D721Med (cell line): ENCODE results near the gene NFASC.

Source experiments
- DNase-seq: peaks from one replicate; pipeline ENCODE4 v3.0.0; 2011; ENCODE audit warnings: low spot score; ENCODE audit not compliant: insufficient read length
- FAIRE-seq: peaks from 2 replicates; lab custom pipeline; 2011; peaks lifted over from hg19 to GRCh38; lab: Jason Lieb, UNC
- TF ChIP-seq, protein P1 (sequence below): IDR thresholded peaks from 2 replicates; pipeline ENCODE4 v1.5.1; 2012; ENCODE audit warnings: mild to moderate bottlenecking, control low read depth; ENCODE audit not compliant: insufficient read depth; ENCODE audit errors: missing control alignments

The NFASC gene

DNA sequence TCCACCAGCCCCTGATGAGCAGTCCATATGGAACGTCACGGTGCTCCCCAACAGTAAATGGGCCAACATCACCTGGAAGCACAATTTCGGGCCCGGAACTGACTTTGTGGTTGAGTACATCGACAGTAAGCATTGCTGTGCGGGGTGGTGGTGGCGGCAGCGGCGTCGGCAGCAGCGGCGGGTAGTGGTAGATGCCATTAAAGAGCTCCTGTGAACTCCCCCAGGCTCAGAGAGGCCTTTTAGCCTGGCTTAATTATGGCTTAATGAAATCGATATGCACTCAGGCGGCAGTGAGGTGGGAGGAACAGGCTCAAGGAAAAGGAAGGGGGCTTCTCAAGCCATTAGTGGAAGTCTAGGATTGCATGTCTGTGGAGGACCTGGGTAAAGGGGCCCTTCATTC is 130.5 kb downstream of the NFASC start:
- TF ChIP-seq, protein P1, sequence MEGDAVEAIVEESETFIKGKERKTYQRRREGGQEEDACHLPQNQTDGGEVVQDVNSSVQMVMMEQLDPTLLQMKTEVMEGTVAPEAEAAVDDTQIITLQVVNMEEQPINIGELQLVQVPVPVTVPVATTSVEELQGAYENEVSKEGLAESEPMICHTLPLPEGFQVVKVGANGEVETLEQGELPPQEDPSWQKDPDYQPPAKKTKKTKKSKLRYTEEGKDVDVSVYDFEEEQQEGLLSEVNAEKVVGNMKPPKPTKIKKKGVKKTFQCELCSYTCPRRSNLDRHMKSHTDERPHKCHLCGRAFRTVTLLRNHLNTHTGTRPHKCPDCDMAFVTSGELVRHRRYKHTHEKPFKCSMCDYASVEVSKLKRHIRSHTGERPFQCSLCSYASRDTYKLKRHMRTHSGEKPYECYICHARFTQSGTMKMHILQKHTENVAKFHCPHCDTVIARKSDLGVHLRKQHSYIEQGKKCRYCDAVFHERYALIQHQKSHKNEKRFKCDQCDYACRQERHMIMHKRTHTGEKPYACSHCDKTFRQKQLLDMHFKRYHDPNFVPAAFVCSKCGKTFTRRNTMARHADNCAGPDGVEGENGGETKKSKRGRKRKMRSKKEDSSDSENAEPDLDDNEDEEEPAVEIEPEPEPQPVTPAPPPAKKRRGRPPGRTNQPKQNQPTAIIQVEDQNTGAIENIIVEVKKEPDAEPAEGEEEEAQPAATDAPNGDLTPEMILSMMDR: no peak
- DNase-seq (peak; percentile 68), FAIRE-seq (peak; percentile 56)

DNA sequence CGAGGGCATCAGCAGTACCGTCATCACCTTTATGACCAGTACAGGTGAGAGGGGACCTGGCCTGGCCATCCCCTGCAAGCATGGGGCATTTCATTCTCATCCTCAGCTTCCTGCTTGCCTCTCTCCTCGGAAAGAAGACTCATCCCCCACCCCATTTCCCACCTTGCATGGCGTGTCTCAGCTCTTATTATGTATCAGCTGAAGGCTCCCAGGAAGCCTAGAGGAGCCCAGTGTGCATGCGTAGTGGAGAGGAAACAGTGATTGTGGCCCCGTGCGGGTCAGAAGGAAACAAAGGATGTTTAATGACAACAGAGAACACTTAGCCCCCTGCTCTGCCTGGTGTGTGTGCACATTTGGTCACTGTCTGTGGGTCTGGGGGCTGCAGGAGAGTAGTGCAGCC is 132.0 kb downstream of the NFASC start:
- TF ChIP-seq, protein P1: no peak
- DNase-seq (no peak), FAIRE-seq (no peak)

DNA sequence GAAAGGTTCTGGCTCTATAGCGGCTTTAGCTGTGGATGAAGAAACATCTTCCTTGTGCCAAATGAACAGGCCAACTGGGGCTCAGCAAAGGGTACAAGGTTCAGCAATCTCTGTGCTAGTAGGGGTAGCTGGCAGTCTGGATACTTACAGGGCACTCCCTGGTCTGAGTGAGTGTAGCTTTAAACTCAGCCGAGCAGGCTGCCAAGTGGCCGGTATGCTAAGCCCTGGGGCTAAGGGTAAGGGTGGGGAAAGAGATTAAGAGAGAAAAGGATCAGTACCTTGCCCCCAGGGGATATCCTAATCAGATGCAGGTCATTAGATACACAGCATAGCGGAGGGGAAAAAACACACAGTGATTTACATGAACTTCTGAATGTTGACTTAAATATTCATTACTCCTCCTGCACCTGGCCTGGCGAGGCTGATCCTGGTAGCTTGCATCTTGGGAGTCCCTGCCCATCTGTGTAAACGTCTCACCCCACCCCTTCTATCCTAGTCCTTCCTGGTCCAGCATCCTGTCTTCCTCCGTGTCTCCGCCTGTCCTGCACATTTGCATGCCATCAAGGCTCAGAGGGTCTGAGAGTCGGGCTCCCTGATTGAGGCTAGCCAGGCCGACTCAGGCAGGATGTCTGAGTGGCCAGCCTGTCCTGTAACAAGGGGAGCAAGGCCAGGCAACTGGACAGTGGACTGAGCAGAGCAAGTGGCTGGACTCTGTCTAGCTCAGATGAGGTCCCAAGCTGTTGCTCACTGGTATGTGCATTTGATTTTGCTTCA is 132.9 kb downstream of the NFASC start:
- peak; percentile 98 for FAIRE-seq
- TF ChIP-seq, protein P1: no peak

DNA sequence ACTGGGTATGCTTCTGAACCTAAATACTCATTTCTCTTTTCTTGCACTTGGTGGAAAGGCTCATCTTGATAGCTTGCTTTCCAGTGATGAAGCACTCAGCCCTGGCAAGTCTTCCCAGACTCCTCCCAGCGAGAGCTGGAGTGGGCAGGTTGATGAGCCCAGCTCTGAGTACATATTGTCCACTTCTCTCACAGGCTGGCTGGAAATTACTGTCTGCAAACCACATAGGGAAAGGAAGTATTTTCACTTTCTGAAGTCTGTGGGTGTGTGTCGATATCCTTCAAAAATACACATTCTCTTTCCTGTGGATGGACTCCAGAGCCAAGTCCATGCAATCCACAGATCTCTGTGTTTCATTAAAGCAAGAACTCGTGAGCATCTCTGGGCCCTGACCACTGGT is 133.7 kb downstream of the NFASC start:
- FAIRE-seq (no peak), DNase-seq (no peak)
- TF ChIP-seq, protein P1: no peak

More for the DNA sequence above, 132.9 kb downstream of the NFASC start:
- DNase-seq: peak; percentile 98

DNA sequence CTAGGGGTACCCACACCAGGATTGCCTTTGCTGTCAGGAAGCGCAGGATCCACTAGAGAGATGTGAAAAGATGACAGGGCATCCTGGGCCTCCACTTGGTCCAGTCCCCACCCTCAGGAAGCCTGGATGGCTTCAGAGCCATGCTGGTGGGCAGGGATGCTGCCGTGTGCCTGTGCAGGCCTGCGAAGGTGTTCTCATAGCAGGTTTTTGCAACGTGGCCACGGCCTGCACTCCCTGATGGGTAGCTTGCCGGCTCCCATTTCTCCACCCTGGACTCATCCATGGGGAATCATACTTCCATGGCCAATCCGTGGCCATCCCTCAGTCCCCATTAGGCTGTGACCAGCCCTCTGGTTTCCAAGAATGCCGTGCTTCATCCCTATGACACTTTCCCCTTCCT is 138.2 kb downstream of the NFASC start:
- TF ChIP-seq, protein P1: no peak
- DNase-seq (no peak), FAIRE-seq (no peak)

DNA sequence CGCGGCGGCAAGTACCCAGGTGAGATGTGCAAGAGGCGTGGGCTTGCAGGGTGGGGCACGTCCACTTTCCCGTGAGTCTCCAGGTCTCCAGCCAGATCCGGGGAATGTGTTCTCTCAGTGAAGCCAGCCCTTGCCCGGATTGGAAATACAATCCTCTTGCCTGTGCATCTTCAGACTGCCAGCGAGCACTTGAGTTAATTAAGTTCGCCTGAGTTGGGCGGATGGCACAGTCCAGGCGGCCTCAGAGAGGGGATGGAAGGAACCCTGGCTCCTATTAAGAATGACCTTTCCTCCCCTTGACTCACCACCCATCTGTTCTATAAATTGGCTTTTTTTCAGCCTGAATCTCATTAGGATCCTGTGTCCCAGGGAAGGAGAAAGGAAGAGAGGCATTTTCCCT is 139.0 kb downstream of the NFASC start:
- DNase-seq (no peak), FAIRE-seq (no peak)
- TF ChIP-seq, protein P1: no peak
